ENCODE results near the gene COL18A1.

GRCh38 chr21:45491623-45492022 is 86.7 kb downstream of the COL18A1 start:
- TF ChIP-seq POLR2AphosphoS5 (IDR thresholded peaks at IDR 0.05) (no peak), CTCF (IDR thresholded peaks at IDR 0.05) (no peak), POLR2A (IDR thresholded peaks at IDR 0.05; ENCODE audit: low read depth) (no peak)
